ENCODE results near the gene PALD1. TPM values are rescaled to one million over a fixed set of nuclear protein-coding genes. Genes with fewer than 3 reads are reported as not detected.

Gene PALD1
- polyA plus RNA-seq, 1 experiment, result 0.17 TPM

- ChIA-PET POLR2A (interaction anchor here (0.7 kb wide), 1 partner anchor 18 kb away, joined by 3 read pairs; no protein-coding TSS in a partner anchor), CTCF (no interaction called here)
- no peak for DNase-seq (ENCODE audit: low read depth, low spot score)
- Histone ChIP-seq H3K27me3 (ENCODE audit: control insufficient read depth, insufficient read depth, low read length) (peaks cover 20% of the 10 kb centered on the region), H3K4me3 (ENCODE audit: low read depth, low read length) (no peak overlapping the region), H3K9me3 (ENCODE audit: control insufficient read depth, insufficient read depth, low read length) (no peaks in the 10 kb centered on the region), H3K27ac (ENCODE audit: low read depth, low read length) (no peak overlapping the region)
- no peak for TF ChIP-seq CTCF (IDR thresholded peaks at IDR 0.05; ENCODE audit: low read depth, low read length)
Measured at GRCh38 chr10:70512149-70512639, 33.6 kb downstream of the PALD1 start.

- no peak for TF ChIP-seq CTCF (IDR thresholded peaks at IDR 0.05; ENCODE audit: low read depth, low read length)
- ChIA-PET POLR2A (no interaction called here), CTCF (no interaction called here)
- Histone ChIP-seq H3K4me3 (ENCODE audit: low read depth, low read length) (no peak overlapping the region), H3K9me3 (ENCODE audit: control insufficient read depth, insufficient read depth, low read length) (no peaks in the 10 kb centered on the region), H3K27ac (ENCODE audit: low read depth, low read length) (no peak overlapping the region), H3K27me3 (ENCODE audit: control insufficient read depth, insufficient read depth, low read length) (peaks cover 22% of the 10 kb centered on the region)
- no peak for DNase-seq (ENCODE audit: low read depth, low spot score)
Measured at GRCh38 chr10:70513848-70514309, 35.3 kb downstream of the PALD1 start.

GRCh38 chr10:70514591-70514990 lies 36.0 kb downstream of the PALD1 start:
- TF ChIP-seq CTCF (IDR thresholded peaks at IDR 0.05; ENCODE audit: low read depth, low read length), result no peak
- Histone ChIP-seq H3K9me3 (ENCODE audit: control insufficient read depth, insufficient read depth, low read length) (no peaks in the 10 kb centered on the region), H3K27me3 (ENCODE audit: control insufficient read depth, insufficient read depth, low read length) (peaks cover 22% of the 10 kb centered on the region), H3K27ac (ENCODE audit: low read depth, low read length) (no peak overlapping the region), H3K4me3 (ENCODE audit: low read depth, low read length) (no peak overlapping the region)
- CTCF ChIA-PET, result interaction anchor here (0.6 kb wide), 1 partner anchor 288 kb away, joined by 3 read pairs; no protein-coding TSS in a partner anchor
- POLR2A ChIA-PET, result no interaction called here
- no peak for DNase-seq (ENCODE audit: low read depth, low spot score)

GRCh38 chr10:70515035-70515667 lies 36.6 kb downstream of the PALD1 start:
- ChIA-PET CTCF (interaction anchor here (0.6 kb wide), 1 partner anchor 287 kb away, joined by 3 read pairs; no protein-coding TSS in a partner anchor), POLR2A (no interaction called here)
- H3K4me3 ChIP-seq (ENCODE audit: low read depth, low read length), result no peak overlapping the region
- no peak overlapping the region for H3K27ac ChIP-seq (ENCODE audit: low read depth, low read length)
- no peak for DNase-seq (ENCODE audit: low read depth, low spot score)
- TF ChIP-seq CTCF (IDR thresholded peaks at IDR 0.05; ENCODE audit: low read depth, low read length), result no peak
- H3K27me3 ChIP-seq (ENCODE audit: control insufficient read depth, insufficient read depth, low read length), result peaks cover 20% of the 10 kb centered on the region
- H3K9me3 ChIP-seq (ENCODE audit: control insufficient read depth, insufficient read depth, low read length), result no peaks in the 10 kb centered on the region

- ChIA-PET CTCF (no interaction called here), POLR2A (no interaction called here)
- no peak for TF ChIP-seq CTCF (IDR thresholded peaks at IDR 0.05; ENCODE audit: low read depth, low read length)
- no peak for DNase-seq (ENCODE audit: low read depth, low spot score)
- Histone ChIP-seq H3K27ac (ENCODE audit: low read depth, low read length) (no peak overlapping the region), H3K9me3 (ENCODE audit: control insufficient read depth, insufficient read depth, low read length) (no peaks in the 10 kb centered on the region; the same call in 1 of the 2 replicates), H3K27me3 (ENCODE audit: control insufficient read depth, insufficient read depth, low read length) (peaks cover 15% of the 10 kb centered on the region), H3K4me3 (ENCODE audit: low read depth, low read length) (no peak overlapping the region)
Measured at GRCh38 chr10:70518695-70519094, 40.1 kb downstream of the PALD1 start.

All from AG04450 (cell line).